NCI-H2171 (cell line): Measurements from ENCODE around the gene BTBD6.

ENCODE experiments used
- DNase-seq: peaks from one replicate; lab custom pipeline; 2025; lab: John Stamatoyannopoulos, UW

BTBD6 gene

GRCh38 chr14:105211086-105211757 lies 37.1 kb upstream of the BTBD6 start:
- no peak for DNase-seq

DNA sequence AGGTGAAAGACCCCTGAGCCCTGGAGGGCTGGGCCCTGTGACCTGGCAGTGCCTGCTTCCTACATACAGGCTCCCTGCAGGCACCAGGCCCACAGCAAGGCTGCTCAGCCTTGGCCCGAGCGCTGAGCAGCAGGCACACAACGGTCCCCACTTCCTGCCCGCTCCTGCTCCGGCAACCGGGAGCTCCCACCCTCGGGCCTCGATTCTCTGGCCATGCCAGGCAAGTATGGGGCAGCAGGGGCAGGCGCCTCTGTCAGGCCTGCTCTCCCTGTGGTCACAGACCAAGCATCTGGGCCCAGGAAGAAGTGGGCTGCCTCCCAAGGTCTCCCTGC lies 36.6 kb upstream of the BTBD6 start:
- DNase-seq, result no peak

DNA sequence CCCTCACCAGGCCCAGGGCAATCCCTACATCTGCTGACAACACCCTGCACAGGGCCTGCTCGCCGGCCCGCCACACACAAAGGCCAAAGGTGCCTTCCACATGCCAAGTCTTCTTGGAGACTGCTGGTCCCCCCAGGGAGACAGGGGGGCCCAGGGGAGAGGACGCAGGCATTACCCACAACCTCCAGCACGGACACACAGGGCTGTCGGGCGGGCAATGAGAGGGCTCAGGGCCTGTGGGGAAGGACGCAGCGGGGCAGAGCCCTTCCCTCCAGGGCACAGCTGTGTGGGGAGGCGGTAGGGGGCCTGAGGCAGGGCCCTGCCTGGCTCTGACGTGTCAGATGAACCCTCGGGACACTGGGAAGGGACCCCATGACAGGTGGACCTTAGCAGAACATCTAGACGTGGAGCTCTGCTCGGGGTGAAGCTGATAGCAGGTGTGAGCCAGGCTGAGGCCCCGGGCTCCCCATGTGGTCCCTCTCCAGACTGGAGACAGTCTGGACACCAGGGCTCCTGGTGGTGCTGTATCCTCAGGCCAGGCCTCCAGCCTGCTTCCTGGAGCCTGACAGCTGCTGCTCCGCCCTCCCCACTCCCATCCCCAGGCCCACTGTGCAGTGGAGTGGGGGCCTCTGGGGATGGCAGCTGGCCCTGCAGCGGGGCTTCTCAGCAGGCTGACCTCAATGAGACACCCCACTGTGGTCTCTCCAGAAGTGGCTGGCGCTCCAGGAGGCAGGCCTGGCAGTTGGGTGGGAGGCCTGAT lies 35.6 kb upstream of the BTBD6 start:
- no peak for DNase-seq

- DNase-seq, result no peak
Observed at GRCh38 chr14:105213361-105213760, 35.0 kb upstream of the BTBD6 start.

- DNase-seq, result no peak
Observed at GRCh38 chr14:105214324-105214915, 33.9 kb upstream of the BTBD6 start.

GRCh38 chr14:105215602-105216001 lies 32.7 kb upstream of the BTBD6 start:
- DNase-seq, result no peak

DNA sequence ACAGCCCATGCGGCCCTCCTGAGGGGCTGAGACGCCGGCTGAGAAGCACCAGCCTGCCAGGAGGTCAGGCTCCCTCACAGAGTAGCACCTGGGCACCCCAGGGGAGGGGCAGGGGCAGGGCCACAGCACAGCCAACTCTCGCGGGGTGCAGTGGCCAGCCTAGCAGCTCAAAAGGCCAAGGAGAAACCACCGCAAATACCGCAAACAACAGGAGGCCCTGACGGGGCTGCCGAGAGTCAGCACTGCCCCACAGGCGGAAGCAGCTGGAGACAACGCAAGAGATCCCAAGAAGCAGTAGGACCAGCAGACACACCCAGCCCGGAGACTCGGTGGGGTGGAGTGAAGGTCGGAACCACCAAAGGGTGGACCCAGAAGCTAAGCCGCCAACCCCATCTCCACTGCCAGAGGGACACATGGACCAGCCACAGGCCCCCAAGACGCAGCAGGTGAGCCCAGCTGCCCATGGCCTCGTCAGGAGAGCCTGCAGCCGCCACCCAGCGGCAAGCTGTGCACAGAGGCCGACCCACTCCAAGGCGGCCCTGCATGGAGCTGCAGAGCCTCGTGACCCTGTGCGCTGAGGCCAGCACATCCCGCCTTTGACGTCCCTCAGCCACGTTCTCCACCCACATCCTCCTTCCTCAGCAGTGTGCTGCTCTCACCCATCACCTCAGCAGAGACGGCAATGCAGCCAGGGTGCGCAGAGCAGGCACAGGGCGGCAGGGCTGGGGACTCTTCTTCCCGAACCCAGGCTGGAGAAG lies 31.7 kb upstream of the BTBD6 start:
- no peak for DNase-seq

DNA sequence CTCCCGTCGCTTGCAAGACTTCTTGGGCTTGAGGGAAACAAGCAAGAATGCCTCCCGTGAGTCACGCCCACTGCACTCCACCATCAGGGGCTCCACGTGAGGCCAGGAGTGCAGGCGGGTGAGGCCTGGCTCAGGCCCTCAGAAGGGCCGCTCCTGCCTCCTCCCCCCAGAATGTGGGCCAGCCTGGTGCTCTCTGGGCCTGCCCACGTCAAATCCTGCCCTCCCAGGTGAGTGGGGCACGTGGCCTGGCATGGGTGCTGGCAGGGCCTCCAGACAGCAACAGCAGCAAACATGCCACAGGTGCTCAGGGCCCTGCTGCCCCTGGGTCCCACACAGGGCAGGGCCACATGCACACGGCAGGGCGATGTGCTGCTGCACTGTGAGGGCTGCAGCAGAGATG lies 30.6 kb upstream of the BTBD6 start:
- DNase-seq, result no peak

DNA sequence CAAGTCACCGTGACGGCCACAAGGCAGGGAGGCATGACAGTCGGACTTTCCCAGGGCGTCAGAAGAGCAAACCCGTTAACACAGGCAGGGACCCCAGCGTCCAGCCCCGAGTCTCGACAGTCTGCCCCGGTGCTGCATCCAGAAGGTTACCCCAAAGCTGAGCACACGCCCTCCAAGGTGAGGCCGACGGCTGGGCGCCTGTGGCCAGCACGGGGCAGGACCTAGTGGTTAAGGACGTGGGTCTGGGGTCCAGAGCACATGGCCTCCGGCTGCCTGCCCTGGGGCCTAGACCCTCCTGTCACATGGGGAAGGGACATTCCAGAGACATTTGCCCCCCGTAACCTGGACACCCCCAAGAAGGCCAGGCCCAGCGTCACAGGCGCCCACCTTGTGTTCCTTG lies 29.7 kb upstream of the BTBD6 start:
- no peak for DNase-seq

- no peak for DNase-seq
Observed at GRCh38 chr14:105219043-105219612, 29.2 kb upstream of the BTBD6 start.

DNA sequence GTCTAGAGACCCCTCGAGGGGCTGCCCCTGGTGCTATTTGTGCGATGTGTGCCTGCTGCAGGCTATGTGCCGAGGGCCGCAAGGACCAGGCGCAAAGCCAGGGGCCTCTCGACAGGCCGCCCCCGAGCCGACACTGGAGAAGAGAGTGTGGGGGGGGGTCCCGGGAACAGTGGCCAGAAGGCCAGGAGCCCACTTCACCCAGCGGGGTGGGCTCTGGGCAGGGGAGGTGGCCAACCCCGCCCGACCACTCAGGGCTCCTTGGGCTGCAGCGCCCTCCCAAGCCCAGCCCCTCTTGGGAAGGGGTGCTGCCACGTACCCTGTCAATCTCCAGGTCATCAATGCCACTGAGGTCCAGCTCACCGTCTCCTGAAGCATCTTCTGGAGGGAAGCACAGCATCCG lies 28.6 kb upstream of the BTBD6 start:
- no peak for DNase-seq

DNA sequence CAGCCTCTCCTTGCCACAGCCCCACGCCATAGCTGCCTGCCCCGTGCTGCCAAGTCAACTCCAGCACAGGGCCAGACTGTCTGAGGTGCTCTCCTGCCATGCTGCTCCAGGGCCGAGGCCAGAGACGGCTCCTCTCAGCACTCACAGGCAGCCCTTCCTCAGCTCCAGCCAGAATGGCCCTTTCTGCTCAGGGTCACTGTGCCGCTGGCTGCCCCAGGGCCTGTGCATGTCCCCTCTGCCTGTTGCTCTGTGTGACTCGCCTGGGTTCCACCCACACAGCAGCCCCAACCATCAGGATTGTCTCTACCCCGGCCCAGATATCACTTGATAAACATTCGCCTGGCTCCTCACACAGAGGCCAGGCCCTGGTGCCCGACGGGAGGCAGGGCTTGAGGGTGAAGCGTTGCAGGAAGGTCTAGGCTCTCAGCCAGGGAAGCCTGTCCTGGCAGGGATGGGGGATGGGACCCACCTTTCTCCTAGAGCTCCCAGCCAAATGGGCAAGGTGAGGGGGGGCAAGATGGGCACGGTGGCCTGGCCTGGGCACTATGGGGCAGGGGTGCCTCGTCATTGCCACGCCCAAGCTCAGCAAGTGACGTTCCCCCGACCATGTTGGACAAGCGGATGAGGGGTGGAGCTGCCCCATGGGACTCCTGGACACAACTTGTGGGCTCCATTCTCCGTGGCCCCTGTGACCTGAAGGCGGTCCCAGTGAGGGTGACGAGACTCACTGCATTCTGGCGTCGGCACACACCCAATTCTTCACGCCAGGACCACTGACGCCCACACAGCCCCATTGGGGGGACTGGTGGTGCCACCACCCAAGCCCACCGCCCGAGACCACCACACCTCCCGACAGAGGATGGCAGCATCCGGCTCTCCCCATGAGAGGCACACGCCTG lies 27.4 kb upstream of the BTBD6 start:
- no peak for DNase-seq

DNA sequence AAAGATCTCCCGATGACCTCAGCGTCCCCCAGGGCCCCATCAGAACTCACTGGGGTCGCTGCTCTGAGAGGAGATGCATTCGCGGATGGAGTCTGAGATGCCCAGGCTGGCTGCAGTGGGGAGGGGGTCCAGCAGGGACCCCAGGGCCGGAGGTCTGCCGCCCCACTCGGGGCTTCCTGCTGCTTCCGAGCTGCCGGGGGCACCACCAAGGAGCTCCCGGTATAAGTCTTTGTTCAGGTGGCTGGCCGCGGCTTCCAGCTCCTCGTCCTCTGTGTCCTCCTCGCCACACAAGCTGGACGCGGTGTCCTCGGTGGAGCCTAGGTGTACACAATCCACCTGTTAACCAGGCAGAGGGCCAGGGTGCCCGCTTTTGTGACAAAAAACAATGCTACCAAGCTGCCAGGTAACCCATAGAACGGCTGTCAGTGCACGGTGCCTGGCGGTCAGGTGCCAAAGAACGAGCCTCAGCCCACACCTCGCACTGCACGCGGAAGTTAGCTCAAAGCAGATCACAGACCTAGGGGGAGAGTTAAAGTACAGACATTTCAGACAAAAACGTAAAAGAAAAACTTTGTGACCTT lies 26.6 kb upstream of the BTBD6 start:
- no peak for DNase-seq

DNA sequence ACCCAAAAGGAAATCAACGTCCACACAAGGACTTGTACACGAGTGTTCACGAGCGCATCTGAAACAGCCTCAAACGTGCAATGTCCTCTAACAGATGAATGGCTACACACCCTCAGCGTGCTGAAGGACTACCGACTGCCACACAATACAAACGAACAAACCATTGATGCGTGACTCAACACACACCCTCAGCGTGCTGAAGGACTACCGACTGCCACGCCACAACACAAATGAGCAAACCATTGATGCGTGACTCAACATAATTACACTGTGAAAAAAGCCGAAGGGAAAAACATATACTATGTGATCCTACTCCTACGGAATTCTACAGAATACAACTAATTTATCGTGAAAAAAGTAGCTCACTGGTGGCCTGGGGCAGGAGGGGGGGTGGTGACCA lies 25.1 kb upstream of the BTBD6 start:
- DNase-seq, result no peak

- no peak for DNase-seq
Observed at GRCh38 chr14:105223770-105224544, 24.4 kb upstream of the BTBD6 start.

DNA sequence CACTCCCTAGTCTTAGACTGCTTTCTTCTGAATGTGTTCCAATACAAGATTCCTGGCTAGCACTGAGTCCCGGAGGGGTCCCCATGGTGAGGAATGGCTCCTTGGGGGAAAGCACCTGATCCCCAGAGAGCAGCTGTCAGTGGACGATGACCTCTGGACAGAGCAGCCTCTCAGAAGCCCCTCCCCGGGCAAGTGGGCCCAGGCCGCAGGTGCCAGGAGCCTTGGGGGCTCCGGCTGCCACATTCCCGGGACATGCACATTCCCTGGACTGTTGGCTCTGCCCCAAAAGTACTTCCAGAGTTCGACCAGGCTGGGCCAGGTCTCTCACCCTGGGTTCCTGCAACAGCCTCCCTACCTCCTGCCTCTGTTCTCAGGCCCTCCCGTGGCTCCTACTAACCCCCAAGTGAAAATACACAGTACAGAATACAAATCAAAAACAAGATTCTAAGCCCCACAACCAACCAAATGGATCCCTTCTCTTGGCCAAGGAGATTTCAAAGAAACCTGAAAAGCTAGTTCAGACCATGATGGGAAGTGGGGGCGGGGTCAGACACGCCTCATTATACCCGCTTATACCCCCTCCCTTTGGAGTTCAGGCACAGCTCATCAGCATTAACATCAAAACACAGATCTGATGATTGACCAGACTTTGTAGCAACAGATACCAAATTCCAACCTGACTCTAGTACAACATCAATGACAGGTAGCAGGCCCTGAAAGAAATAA lies 23.3 kb upstream of the BTBD6 start:
- DNase-seq, result no peak

DNA sequence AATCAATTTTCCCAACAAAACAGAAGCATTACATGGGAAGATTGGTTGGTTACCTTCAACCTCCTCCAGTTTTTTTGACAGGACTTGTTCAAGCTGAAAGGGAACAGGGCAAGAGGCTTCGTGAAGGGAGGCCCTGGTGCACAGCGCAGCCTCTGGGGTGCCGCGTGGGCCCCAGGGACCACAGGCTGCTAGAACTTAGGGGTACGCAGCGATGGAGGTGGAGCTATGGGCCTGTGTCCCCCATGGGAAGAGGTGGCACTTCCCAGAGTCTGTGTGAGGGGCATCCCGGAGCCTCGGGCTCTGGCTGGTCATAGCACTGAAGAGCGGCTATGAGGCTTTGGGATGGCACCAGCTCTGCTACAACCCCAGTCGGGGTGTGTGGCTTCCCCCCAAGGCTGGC lies 22.1 kb upstream of the BTBD6 start:
- no peak for DNase-seq

GRCh38 chr14:105227346-105227745 lies 21.0 kb upstream of the BTBD6 start:
- DNase-seq, result no peak

- DNase-seq, result no peak
Observed at GRCh38 chr14:105228562-105228961, 19.8 kb upstream of the BTBD6 start.
